ENCODE results near the gene CEP72. TPM values are rescaled to one million over a fixed set of nuclear protein-coding genes. Genes with fewer than 3 reads are reported as not detected.
"Not testable (repeated sequence)": the region's sequence is repeated elsewhere in the genome, so short reads cannot be mapped to it uniquely, and the experiment has no call there.

CEP72 gene
- total and polyA plus RNA-seq, 2 donors (not counting 1 experiment from before 2014, with no cell fraction given) = 7.7 to 32.9 TPM

DNA sequence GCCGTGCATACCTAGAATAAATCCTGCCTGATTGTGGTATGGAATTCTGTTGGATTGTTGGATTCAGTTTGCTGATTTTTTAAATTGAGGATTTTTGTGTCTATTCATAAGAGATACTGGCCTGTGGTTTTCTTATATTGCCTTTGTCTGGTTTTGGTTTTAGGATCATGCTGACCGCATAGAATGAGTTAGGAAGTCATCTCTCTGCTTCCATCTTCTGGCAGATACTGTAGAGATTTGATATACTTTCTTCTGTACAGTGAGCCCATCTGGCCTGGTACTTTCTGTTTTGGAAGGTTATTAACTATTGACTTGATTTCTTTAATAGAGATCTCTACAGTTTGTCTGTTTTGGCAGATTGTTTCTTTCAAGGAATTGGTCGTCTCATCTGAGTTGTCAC lies 14.7 kb downstream of the CEP72 start:
- peaks cover 4 to 11% of the 10 kb centered on the region in 2 experiments for H3K36me3 ChIP-seq (replicated peaks in 1 of 2; ENCODE audit: control extremely low read depth in 1 of 2, control insufficient read depth in 1 of 2, extremely low read depth in 1 of 2, insufficient read depth in 2 of 2, low read length in 1 of 2)
- DNase-seq = no peak
- H3K27ac Mint-ChIP-seq = no peak overlapping the region

GRCh38 chr5:627840-628239 lies 15.7 kb downstream of the CEP72 start:
- no peak for DNase-seq
- Mint-ChIP-seq H3K27ac (no peak overlapping the region), H3K9me3 (ENCODE audit: insufficient read depth) (no peaks in the 10 kb centered on the region), H3K4me1 (no peaks in the 10 kb centered on the region), H3K27me3 (no peaks in the 10 kb centered on the region), H3K4me3 (no peak overlapping the region)
- Histone ChIP-seq H3K4me3 (ENCODE audit: control extremely low read depth in 1 of 5, extremely low read depth in 1 of 5, insufficient read depth in 1 of 5, low read depth in 2 of 5, low read length in 4 of 5) (no peak overlapping the region), H4K20me1 (ENCODE audit: control insufficient read depth, insufficient read depth, low read length, poor library complexity, severe bottlenecking) (no peaks in the 10 kb centered on the region), H3K27me3 (replicated peaks in 1 of 4; ENCODE audit: control extremely low read depth in 1 of 4, control insufficient read depth in 3 of 4, insufficient read depth in 4 of 4, low read length in 3 of 4) (no peaks in the 10 kb centered on the region), H3K36me3 (replicated peaks in 1 of 2; ENCODE audit: control extremely low read depth in 1 of 2, control insufficient read depth in 1 of 2, extremely low read depth in 1 of 2, insufficient read depth in 2 of 2, low read length in 1 of 2) (peaks cover 4 to 11% of the 10 kb centered on the region in 2 experiments), H3K9me3 (ENCODE audit: control extremely low read depth in 1 of 3, control insufficient read depth in 2 of 3, insufficient read depth in 1 of 3, low read length in 2 of 3) (no peaks in the 10 kb centered on the region), H3K4me2 (replicated peaks; ENCODE audit: low read depth, low read length, poor library complexity, severe bottlenecking) (no peak overlapping the region), H3K79me2 (ENCODE audit: control insufficient read depth, insufficient read depth, low read length) (no peaks in the 10 kb centered on the region), H2AFZ (ENCODE audit: insufficient read depth, low read depth, low read length, poor library complexity, severe bottlenecking) (no peak overlapping the region), H3K4me1 (ENCODE audit: control insufficient read depth in 2 of 2, insufficient read depth in 2 of 2, low read length in 2 of 2) (no peaks in the 10 kb centered on the region), H3K9ac (ENCODE audit: low read length) (no peak overlapping the region), H3K27ac (ENCODE audit: low read length in 2 of 2) (no peak overlapping the region)
- no peak for TF ChIP-seq EZH2 (IDR thresholded peaks at IDR 0.05; ENCODE audit: borderline replicate concordance, insufficient read depth, low read depth, low read length, poor library complexity, severe bottlenecking)
- TF ChIP-seq, protein P1, sequence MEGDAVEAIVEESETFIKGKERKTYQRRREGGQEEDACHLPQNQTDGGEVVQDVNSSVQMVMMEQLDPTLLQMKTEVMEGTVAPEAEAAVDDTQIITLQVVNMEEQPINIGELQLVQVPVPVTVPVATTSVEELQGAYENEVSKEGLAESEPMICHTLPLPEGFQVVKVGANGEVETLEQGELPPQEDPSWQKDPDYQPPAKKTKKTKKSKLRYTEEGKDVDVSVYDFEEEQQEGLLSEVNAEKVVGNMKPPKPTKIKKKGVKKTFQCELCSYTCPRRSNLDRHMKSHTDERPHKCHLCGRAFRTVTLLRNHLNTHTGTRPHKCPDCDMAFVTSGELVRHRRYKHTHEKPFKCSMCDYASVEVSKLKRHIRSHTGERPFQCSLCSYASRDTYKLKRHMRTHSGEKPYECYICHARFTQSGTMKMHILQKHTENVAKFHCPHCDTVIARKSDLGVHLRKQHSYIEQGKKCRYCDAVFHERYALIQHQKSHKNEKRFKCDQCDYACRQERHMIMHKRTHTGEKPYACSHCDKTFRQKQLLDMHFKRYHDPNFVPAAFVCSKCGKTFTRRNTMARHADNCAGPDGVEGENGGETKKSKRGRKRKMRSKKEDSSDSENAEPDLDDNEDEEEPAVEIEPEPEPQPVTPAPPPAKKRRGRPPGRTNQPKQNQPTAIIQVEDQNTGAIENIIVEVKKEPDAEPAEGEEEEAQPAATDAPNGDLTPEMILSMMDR (IDR thresholded peaks at IDR 0.05) = no peak
- ChIA-PET CTCF (interaction anchor here (2.2 kb wide), 1 partner anchor 182 kb away, joined by 8 read pairs; no protein-coding TSS in a partner anchor), POLR2A (no interaction called here)
- WGBS (ENCODE audit: insufficient coverage) = 90% methylated on average over 24 of the region's 24 CpGs
- ATAC-seq (ENCODE audit: low read depth) = no peak
- intact Hi-C loops (cut with micrococcal nuclease) = no loop called here

More for the DNA sequence above, 14.7 kb downstream of the CEP72 start:
- H3K9me3 ChIP-seq (ENCODE audit: control extremely low read depth in 1 of 3, control insufficient read depth in 2 of 3, insufficient read depth in 1 of 3, low read length in 2 of 3) = no peaks in the 10 kb centered on the region
- TF ChIP-seq EZH2 (IDR thresholded peaks at IDR 0.05; ENCODE audit: borderline replicate concordance, insufficient read depth, low read depth, low read length, poor library complexity, severe bottlenecking) = no peak
- TF ChIP-seq, protein P1 (IDR thresholded peaks at IDR 0.05) = no peak
- no peak overlapping the region for H3K9ac ChIP-seq (ENCODE audit: low read length)
- Mint-ChIP-seq H3K4me1 (no peaks in the 10 kb centered on the region), H3K4me3 (no peak overlapping the region), H3K9me3 (ENCODE audit: insufficient read depth) (no peaks in the 10 kb centered on the region), H3K27me3 (no peaks in the 10 kb centered on the region)
- WGBS (ENCODE audit: insufficient coverage) = 67% methylated on average over 1 of the region's 3 CpGs
- H3K4me1 ChIP-seq (ENCODE audit: control insufficient read depth in 2 of 2, insufficient read depth in 2 of 2, low read length in 2 of 2) = no peaks in the 10 kb centered on the region
- no peak for ATAC-seq (ENCODE audit: low read depth)
- no peaks in the 10 kb centered on the region for H3K79me2 ChIP-seq (ENCODE audit: control insufficient read depth, insufficient read depth, low read length)
- ChIA-PET POLR2A (no interaction called here), CTCF (interaction anchor here (2.2 kb wide), 1 partner anchor 181 kb away, joined by 8 read pairs; no protein-coding TSS in a partner anchor)
- H4K20me1 ChIP-seq (ENCODE audit: control insufficient read depth, insufficient read depth, low read length, poor library complexity, severe bottlenecking) = no peaks in the 10 kb centered on the region
- H3K4me2 ChIP-seq (replicated peaks; ENCODE audit: low read depth, low read length, poor library complexity, severe bottlenecking) = no peak overlapping the region
- intact Hi-C loops (cut with micrococcal nuclease) = no loop called here
- no peak overlapping the region for H3K27ac ChIP-seq (ENCODE audit: low read length in 2 of 2)
- no peak overlapping the region for H3K4me3 ChIP-seq (ENCODE audit: control extremely low read depth in 1 of 5, extremely low read depth in 1 of 5, insufficient read depth in 1 of 5, low read depth in 2 of 5, low read length in 4 of 5)
- no peak overlapping the region for H2AFZ ChIP-seq (ENCODE audit: insufficient read depth, low read depth, low read length, poor library complexity, severe bottlenecking)
- H3K27me3 ChIP-seq (replicated peaks in 1 of 4; ENCODE audit: control extremely low read depth in 1 of 4, control insufficient read depth in 3 of 4, insufficient read depth in 4 of 4, low read length in 3 of 4) = no peaks in the 10 kb centered on the region

DNA sequence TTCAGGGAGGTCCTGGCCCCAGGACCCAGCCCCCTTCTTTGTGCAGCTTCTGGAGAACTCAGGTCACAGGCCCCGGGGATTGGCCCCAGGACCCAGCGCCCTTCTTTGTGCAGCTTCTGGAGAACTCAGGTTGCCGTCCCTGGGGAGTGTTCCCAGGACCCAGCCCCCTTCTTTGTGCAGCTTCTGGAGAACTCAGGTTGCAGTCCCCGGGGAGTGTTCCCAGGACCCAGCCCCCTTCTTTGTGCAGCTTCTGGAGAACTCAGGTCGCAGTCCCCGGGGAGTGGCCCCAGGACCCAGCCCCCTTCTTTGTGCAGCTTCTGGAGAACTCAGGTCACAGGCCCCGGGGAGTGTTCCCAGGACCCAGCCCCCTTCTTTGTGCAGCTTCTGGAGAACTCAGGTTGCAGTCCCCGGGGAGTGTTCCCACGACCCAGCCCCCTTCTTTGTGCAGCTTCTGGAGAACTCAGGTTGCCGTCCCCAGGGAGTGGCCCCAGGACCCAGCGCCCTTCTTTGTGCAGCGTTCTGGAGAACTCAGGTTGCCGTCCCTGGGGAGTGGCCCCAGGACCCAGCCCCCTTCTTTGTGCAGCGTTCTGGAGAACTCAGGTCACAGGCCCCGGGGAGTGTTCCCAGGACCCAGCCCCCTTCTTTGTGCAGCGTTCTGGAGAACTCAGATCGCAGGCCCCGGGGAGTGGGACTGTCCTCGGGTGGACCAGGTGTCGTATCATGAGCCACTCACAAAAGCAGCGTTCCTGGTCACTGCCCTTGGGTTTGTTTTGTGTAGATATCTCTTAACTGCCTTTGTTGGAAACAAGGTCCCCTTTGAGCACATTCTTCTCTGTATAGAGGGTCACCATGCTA lies 16.4 kb downstream of the CEP72 start:
- not testable (repeated sequence) for H3K9ac ChIP-seq (ENCODE audit: low read length)

More for the DNA sequence above, 16.4 kb downstream of the CEP72 start:
- H3K27me3 ChIP-seq (replicated peaks in 1 of 4; ENCODE audit: control extremely low read depth in 1 of 4, control insufficient read depth in 3 of 4, insufficient read depth in 4 of 4, low read length in 3 of 4); POLR2A ChIA-PET; H3K27me3 Mint-ChIP-seq; H3K4me3 ChIP-seq (ENCODE audit: control extremely low read depth in 1 of 5, extremely low read depth in 1 of 5, insufficient read depth in 1 of 5, low read depth in 2 of 5, low read length in 4 of 5); H2AFZ ChIP-seq (ENCODE audit: insufficient read depth, low read depth, low read length, poor library complexity, severe bottlenecking); intact Hi-C loops (cut with micrococcal nuclease); ATAC-seq (ENCODE audit: low read depth); H3K27ac ChIP-seq (ENCODE audit: low read length in 2 of 2); H3K4me2 ChIP-seq (replicated peaks; ENCODE audit: low read depth, low read length, poor library complexity, severe bottlenecking); H3K9me3 ChIP-seq (ENCODE audit: control extremely low read depth in 1 of 3, control insufficient read depth in 2 of 3, insufficient read depth in 1 of 3, low read length in 2 of 3); DNase-seq; H3K4me1 ChIP-seq (ENCODE audit: control insufficient read depth in 2 of 2, insufficient read depth in 2 of 2, low read length in 2 of 2); H3K79me2 ChIP-seq (ENCODE audit: control insufficient read depth, insufficient read depth, low read length); H4K20me1 ChIP-seq (ENCODE audit: control insufficient read depth, insufficient read depth, low read length, poor library complexity, severe bottlenecking); H3K27ac Mint-ChIP-seq; H3K9me3 Mint-ChIP-seq (ENCODE audit: insufficient read depth); H3K4me1 Mint-ChIP-seq; H3K4me3 Mint-ChIP-seq: not testable (repeated sequence)
- CTCF ChIA-PET = interaction anchor here (2.2 kb wide), 1 partner anchor 182 kb away, joined by 8 read pairs; no protein-coding TSS in a partner anchor
- peaks cover 4 to 11% of the 10 kb centered on the region in 2 experiments for H3K36me3 ChIP-seq (replicated peaks in 1 of 2; ENCODE audit: control extremely low read depth in 1 of 2, control insufficient read depth in 1 of 2, extremely low read depth in 1 of 2, insufficient read depth in 2 of 2, low read length in 1 of 2)
- WGBS (ENCODE audit: insufficient coverage) = 81% methylated on average over 21 of the region's 21 CpGs

Measured in B cell (primary cell).